Endothelial cell of umbilical vein (primary cell): Measurements from ENCODE around the gene TMEM222. TPM values are rescaled to one million over a fixed set of nuclear protein-coding genes. Genes with fewer than 3 reads are reported as not detected.

Experiments
- BruUV-seq: library from RNA; stranded (reverse); fragments of 400-500 nt; replicated peaks from 2 replicates; lab custom pipeline; 2021; lab: Mats Ljungman, UMichigan
- CTCF ChIA-PET: fragments of 300-600, 350-600 bp; sonication (Branson Sonifier 250); formaldehyde crosslinking; loops from one replicate; lab custom pipeline; 2021; ENCODE audit warnings: antibody characterized with exemption, inconsistent platforms; lab: Charles Lee
- POLR2A ChIA-PET: fragments of 300-600, 350-600 bp; sonication (Branson Sonifier 250); formaldehyde crosslinking; loops from one replicate; lab custom pipeline; 2021; ENCODE audit warnings: antibody characterized with exemption, inconsistent platforms; lab: Charles Lee
- DNase-seq: peaks from one replicate; pipeline ENCODE4 v3.0.0-alpha.2; 2011; ENCODE audit warnings: low read depth, low spot score
- FAIRE-seq: peaks from 2 replicates; lab custom pipeline; 2011; peaks lifted over from hg19 to GRCh38; lab: Jason Lieb, UNC
- H2AFZ ChIP-seq: 2 replicates; pipeline ENCODE4 v1.6.0; 2012; ENCODE audit warnings: low read depth, low read length, control low read depth, inconsistent platforms
- H3K27ac ChIP-seq: 2 replicates; pipeline ENCODE4 v1.5.1; 2011; ENCODE audit warnings: low read depth, mild to moderate bottlenecking, control low read depth, low read length, moderate library complexity; ENCODE audit not compliant: insufficient read depth
- H3K27me3 ChIP-seq, 2 experiments: 2 replicates each; pipeline versions ENCODE4 v1.6.0 to v1.6.1; 2011; ENCODE audit warnings: low read length in 2 of 2, mixed read lengths in 1 of 2; ENCODE audit not compliant: control insufficient read depth in 2 of 2, insufficient read depth in 2 of 2
- H3K36me3 ChIP-seq, 2 experiments: 2 replicates in 1 of 2; 3 replicates in 1 of 2; pipeline ENCODE4 v1.5.1; 2011; ENCODE audit warnings: low read length in 2 of 2, mild to moderate bottlenecking in 1 of 2, moderate library complexity in 1 of 2; ENCODE audit not compliant: control insufficient read depth in 2 of 2, insufficient read depth in 2 of 2; ENCODE audit errors: extremely low read depth in 1 of 2
- H3K4me1 ChIP-seq: 3 replicates; pipeline ENCODE4 v1.5.1; 2011; ENCODE audit warnings: mild to moderate bottlenecking, low read length; ENCODE audit not compliant: control insufficient read depth, insufficient read depth; ENCODE audit errors: extremely low read depth
- H3K4me2 ChIP-seq: 2 replicates; pipeline ENCODE4 v1.6.1; 2011; ENCODE audit warnings: low read length, control low read depth, mixed read lengths; ENCODE audit not compliant: insufficient read depth
- H3K4me3 ChIP-seq, 3 experiments: fragments of 200-600 bp in 1 of 3; sonication (generic), shearing (Covaris generic) in 1 of 3; replicated peaks in 1 of 3; 2 replicates each; pipeline ENCODE4 v1.5.1; 2011 to 2016; ENCODE audit warnings: control low read depth in 3 of 3, low read length in 3 of 3, mild to moderate bottlenecking in 2 of 3, inconsistent platforms in 1 of 3, low read depth in 1 of 3, moderate library complexity in 1 of 3; ENCODE audit not compliant: insufficient read depth in 1 of 3
- H3K79me2 ChIP-seq: 2 replicates; pipeline ENCODE4 v1.6.0; 2012; ENCODE audit warnings: low read length, inconsistent platforms; ENCODE audit not compliant: control insufficient read depth, insufficient read depth
- H3K9ac ChIP-seq: replicated peaks from 2 replicates; pipeline ENCODE3; 2011; ENCODE audit warnings: low read length, control low read depth; ENCODE audit not compliant: insufficient read depth; ENCODE audit errors: extremely low read depth
- H3K9me1 ChIP-seq: replicated peaks from 3 replicates; pipeline ENCODE4 v1.6.0; 2011; ENCODE audit warnings: mild to moderate bottlenecking, low read length; ENCODE audit not compliant: control insufficient read depth, insufficient read depth; ENCODE audit errors: extremely low read depth
- H3K9me3 ChIP-seq: replicated peaks from 2 replicates; pipeline ENCODE4 v1.5.1; 2012; ENCODE audit warnings: low read length, inconsistent platforms; ENCODE audit not compliant: control insufficient read depth, insufficient read depth
- H4K20me1 ChIP-seq: replicated peaks from 2 replicates; pipeline ENCODE3; 2011; ENCODE audit warnings: mild to moderate bottlenecking, low read length; ENCODE audit not compliant: control insufficient read depth, insufficient read depth; ENCODE audit errors: extremely low read depth
- CTCF ChIP-seq, 2 donors: IDR thresholded peaks; 1 replicate in 1 of 2; 2 replicates in 1 of 2; pipeline ENCODE4 v1.5.1; 2011; ENCODE audit warnings: low read length in 2 of 2, mild to moderate bottlenecking in 2 of 2, moderate library complexity in 2 of 2, control low read depth in 1 of 2, inconsistent platforms in 1 of 2, low read depth in 1 of 2; ENCODE audit not compliant: insufficient read depth in 1 of 2; ENCODE audit errors: extremely low read depth in 1 of 2
- EZH2 ChIP-seq: IDR thresholded peaks from 2 replicates; pipeline ENCODE4 v1.6.1; 2012; ENCODE audit warnings: borderline replicate concordance, low read depth, mild to moderate bottlenecking, moderate library complexity, low read length, inconsistent platforms; ENCODE audit not compliant: severe bottlenecking
- FOS ChIP-seq: IDR thresholded peaks from 2 replicates; pipeline ENCODE4 v1.6.1; 2011; ENCODE audit warnings: mild to moderate bottlenecking, low read length, moderate library complexity, borderline replicate concordance; ENCODE audit not compliant: insufficient read depth
- GATA2 ChIP-seq: IDR thresholded peaks from 2 replicates; pipeline ENCODE4 v1.7.0; 2011; ENCODE audit warnings: low read depth, mild to moderate bottlenecking, moderate library complexity, mixed read lengths, low read length; ENCODE audit not compliant: insufficient read length, insufficient read depth
- JUN ChIP-seq: IDR thresholded peaks from 2 replicates; pipeline ENCODE4 v1.6.1; 2011; ENCODE audit warnings: borderline replicate concordance, low read depth; ENCODE audit not compliant: insufficient read length, insufficient read depth
- MAX ChIP-seq: IDR thresholded peaks from 2 replicates; pipeline ENCODE4 v1.6.1; 2011; ENCODE audit not compliant: insufficient read depth, insufficient read length
- MYC ChIP-seq: IDR thresholded peaks from one replicate; pipeline ENCODE4 v1.6.1; 2011; ENCODE audit warnings: mild to moderate bottlenecking, low read depth, low read length
- POLR2A ChIP-seq: IDR thresholded peaks from 2 replicates; pipeline ENCODE4 v1.6.1; 2012; ENCODE audit warnings: low read depth, mild to moderate bottlenecking, control low read depth, low read length
- POLR2AphosphoS5 ChIP-seq: IDR thresholded peaks from 2 replicates; pipeline ENCODE4 v1.6.1; 2012; ENCODE audit warnings: low read depth, mild to moderate bottlenecking, control low read depth, low read length, moderate library complexity; ENCODE audit not compliant: insufficient read depth
- dilution Hi-C: fragments of 300-500 bp; cut with MboI; formaldehyde crosslinking; loops from one replicate; pipeline ENCODE4 v1.15.0; 2019; ENCODE audit warnings: low sequenced_read_pairs; ENCODE audit not compliant: extremely low pct_ligation_motif_present
- intact Hi-C: fragments of 100-400 bp; cut with micrococcal nuclease; formaldehyde crosslinking; loops from one replicate; pipeline ENCODE4 v1.10.0; 2022
- polyA plus RNA-seq, 4 experiments: library from polyadenylated mRNA; depleted of rRNA in 3 of 4; stranded (reverse) in 3 of 4; unstranded in 1 of 4; fragments of >200 nt; gene quantifications; 2 replicates each; pipeline versions ENCODE4 v1.2.1 to v1.2.3, GENCODE V29; 2011 to 2012; ENCODE audit warnings: missing spikeins in 1 of 4
- total RNA-seq: library from RNA; stranded (reverse); gene quantifications from 2 replicates; pipeline ENCODE4 v1.2.3, GENCODE V29; 2021

TMEM222 gene
- total and polyA plus RNA-seq, 2 donors (not counting 3 experiments of a cell fraction or from before 2014, with no cell fraction given): 45.8 to 76.1 TPM

- no TSS peak for BruUV-seq
- POLR2A ChIA-PET: no interaction called here
- H3K9me1 ChIP-seq: no peaks in the 10 kb centered on the region
Observed at GRCh38 chr1:27339213-27339612, 17.2 kb downstream of the TMEM222 start.

More at GRCh38 chr1:27339213-27339612, 17.2 kb downstream of the TMEM222 start:
- DNase-seq (no peak), FAIRE-seq (no peak)
- no peak overlapping the region for H2AFZ ChIP-seq
- no peaks in the 10 kb centered on the region for H3K79me2 ChIP-seq
- H3K36me3 ChIP-seq: peaks cover 2 to 23% of the 10 kb centered on the region in 2 experiments
- no peak overlapping the region for H3K4me3 ChIP-seq
- H3K9ac ChIP-seq: no peak overlapping the region
- dilution Hi-C loops: no loop called here
- no peak for TF ChIP-seq POLR2A
- no peak for TF ChIP-seq CTCF (IDR thresholded peaks at IDR 0.05; ENCODE audit: extremely low read depth in 1 of 2, insufficient read depth in 1 of 2, low read depth in 1 of 2, low read length in 2 of 2)
- no peak for TF ChIP-seq FOS
- TF ChIP-seq POLR2AphosphoS5: no peak
- no peak for TF ChIP-seq EZH2
- TF ChIP-seq JUN: no peak
- TF ChIP-seq GATA2: no peak
- no peak for TF ChIP-seq MAX
- no peak for TF ChIP-seq MYC
- intact Hi-C loops: no loop called here
- H3K27ac ChIP-seq: no peak overlapping the region
- H3K4me1 ChIP-seq: no peaks in the 10 kb centered on the region
- CTCF ChIA-PET: interaction anchor here (1.5 to 1.6 kb wide), 2 partner anchors 12 to 56 kb away, joined by 3 read pairs; no protein-coding TSS in a partner anchor
- H3K27me3 ChIP-seq: no peaks in the 10 kb centered on the region
- H3K9me3 ChIP-seq: no peaks in the 10 kb centered on the region
- H4K20me1 ChIP-seq: no peaks in the 10 kb centered on the region
- no peak overlapping the region for H3K4me2 ChIP-seq
